Ishikawa (cell line): ENCODE measurements around the gene RAPGEF2.

Experiments used
- CEBPB ChIP-seq: IDR thresholded peaks from 2 replicates; pipeline ENCODE4 v1.6.1; 2012
- CREB1 ChIP-seq: IDR thresholded peaks from 2 replicates; pipeline ENCODE4 v1.6.1; 2012; ENCODE audit warnings: low read depth
- EGR1 ChIP-seq: IDR thresholded peaks from 2 replicates; pipeline ENCODE4 v1.6.1; 2012
- EP300 ChIP-seq: IDR thresholded peaks from 2 replicates; pipeline ENCODE4 v1.6.1; 2012; ENCODE audit warnings: borderline replicate concordance
- FOXM1 ChIP-seq: IDR thresholded peaks from 2 replicates; pipeline ENCODE4 v1.6.1; 2012; ENCODE audit warnings: low read depth, borderline replicate concordance
- MAX ChIP-seq: IDR thresholded peaks from 2 replicates; pipeline ENCODE4 v1.6.1; 2012
- NFIC ChIP-seq: IDR thresholded peaks from 2 replicates; pipeline ENCODE4 v1.6.1; 2012
- RAD21 ChIP-seq: IDR thresholded peaks from 2 replicates; pipeline ENCODE4 v1.6.1; 2012; ENCODE audit warnings: low read depth
- REST ChIP-seq: IDR thresholded peaks from 2 replicates; pipeline ENCODE4 v1.6.1; 2012; ENCODE audit warnings: low read depth, mild to moderate bottlenecking
- TAF1 ChIP-seq: IDR thresholded peaks from 2 replicates; pipeline ENCODE4 v1.6.1; 2012; ENCODE audit warnings: low read depth, mild to moderate bottlenecking
- TCF12 ChIP-seq: IDR thresholded peaks from 2 replicates; pipeline ENCODE4 v1.6.1; 2012; ENCODE audit warnings: low read depth
- TEAD4 ChIP-seq: IDR thresholded peaks from 2 replicates; pipeline ENCODE4 v1.6.1; 2012
- USF1 ChIP-seq: IDR thresholded peaks from 2 replicates; pipeline ENCODE4 v1.6.1; 2012
- YY1 ChIP-seq: IDR thresholded peaks from 2 replicates; pipeline ENCODE4 v1.6.1; 2012; ENCODE audit warnings: low read depth
- ZBTB7A ChIP-seq: IDR thresholded peaks from 2 replicates; pipeline ENCODE4 v1.6.1; 2012; ENCODE audit warnings: low read depth

Gene RAPGEF2

GRCh38 chr4:159283696-159284095, 180.8 kb downstream of the RAPGEF2 start:
- TF ChIP-seq TEAD4 (peak; percentile 90), NFIC (peak; percentile 92), YY1 (no peak), EGR1 (no peak), RAD21 (no peak), FOXM1 (peak; percentile 67; the same call in 1 of the 2 replicates), CEBPB (peak; percentile 44; the same call in 1 of the 2 replicates), ZBTB7A (no peak), MAX (no peak), EP300 (peak; percentile 79; the same call in 1 of the 2 replicates), REST (no peak), USF1 (no peak), TAF1 (no peak), TCF12 (peak; percentile 66)

- no peak for TF ChIP-seq TCF12
- TF ChIP-seq CEBPB = no peak
- no peak for TF ChIP-seq NFIC
- no peak for TF ChIP-seq EGR1
- no peak for TF ChIP-seq CREB1
- TF ChIP-seq USF1 = no peak
- TF ChIP-seq FOXM1 = no peak
Observed at GRCh38 chr4:159284113-159284512, 181.2 kb downstream of the RAPGEF2 start.

- TF ChIP-seq EGR1 (no peak), TCF12 (no peak), MAX (no peak), REST (no peak), NFIC (no peak)
Observed at GRCh38 chr4:159284733-159285132, 181.9 kb downstream of the RAPGEF2 start.

GRCh38 chr4:159287767-159288166, 184.9 kb downstream of the RAPGEF2 start:
- no peak for TF ChIP-seq MAX
- no peak for TF ChIP-seq FOXM1
- TF ChIP-seq EP300 = no peak
- no peak for TF ChIP-seq TCF12
- no peak for TF ChIP-seq REST
- no peak for TF ChIP-seq EGR1
- TF ChIP-seq NFIC = no peak
- no peak for TF ChIP-seq RAD21
- TF ChIP-seq CREB1 = no peak
- no peak for TF ChIP-seq USF1
- TF ChIP-seq YY1 = no peak
- no peak for TF ChIP-seq CEBPB
- TF ChIP-seq ZBTB7A = no peak
- no peak for TF ChIP-seq TAF1

- TF ChIP-seq REST (no peak), FOXM1 (no peak), EP300 (no peak), RAD21 (no peak), CEBPB (no peak), TCF12 (no peak), YY1 (no peak), TAF1 (no peak)
Observed at GRCh38 chr4:159289682-159290081, 186.8 kb downstream of the RAPGEF2 start.
